Measurements from ENCODE around the gene ANO4.

ANO4 gene

GRCh38 chr12:100970894-100971293 is 176.3 kb downstream of the ANO4 start:
- Histone ChIP-seq H3K79me2 (ENCODE audit: insufficient read depth, low read length) (no peaks in the 10 kb centered on the region), H3K27me3 (ENCODE audit: insufficient read depth, low read length, poor library complexity, severe bottlenecking) (no peaks in the 10 kb centered on the region), H3K9me2 (replicated peaks; ENCODE audit: low read depth, low read length) (no peaks in the 10 kb centered on the region), H3K9me3 (ENCODE audit: insufficient read depth, low read depth, low read length) (no peaks in the 10 kb centered on the region), H2AFZ (ENCODE audit: low read length) (no peak overlapping the region), H3F3A (ENCODE audit: low read depth) (no peaks in the 10 kb centered on the region), H3K36me3 (ENCODE audit: insufficient read depth, low read length) (no peaks in the 10 kb centered on the region), H3K4me1 (ENCODE audit: insufficient read depth, low read length, poor library complexity, severe bottlenecking) (no peaks in the 10 kb centered on the region), H3K4me2 (ENCODE audit: low read depth, low read length, poor library complexity, severe bottlenecking) (no peak overlapping the region), H3K4me3 (ENCODE audit: low read length, poor library complexity, severe bottlenecking) (no peak overlapping the region), H3K9ac (ENCODE audit: low read depth, low read length, poor library complexity, severe bottlenecking) (no peak overlapping the region), H4K20me1 (ENCODE audit: insufficient read depth, low read length, poor library complexity, severe bottlenecking) (no peaks in the 10 kb centered on the region)
- TF ChIP-seq CTCF (conservative IDR thresholded peaks at IDR 0.05; ENCODE audit: low read length) (no peak), EZH2phosphoT487 (IDR thresholded peaks at IDR 0.05; ENCODE audit: borderline replicate concordance) (no peak)

- no peak overlapping the region for H2AFZ ChIP-seq (ENCODE audit: low read length)
- H4K20me1 ChIP-seq (ENCODE audit: insufficient read depth, low read length, poor library complexity, severe bottlenecking), result no peaks in the 10 kb centered on the region
- H3K9me2 ChIP-seq (replicated peaks; ENCODE audit: low read depth, low read length), result no peaks in the 10 kb centered on the region
- H3F3A ChIP-seq (ENCODE audit: low read depth), result no peaks in the 10 kb centered on the region
- no peaks in the 10 kb centered on the region for H3K27me3 ChIP-seq (ENCODE audit: insufficient read depth, low read length, poor library complexity, severe bottlenecking)
- no peak overlapping the region for H3K4me2 ChIP-seq (ENCODE audit: low read depth, low read length, poor library complexity, severe bottlenecking)
- H3K9ac ChIP-seq (ENCODE audit: low read depth, low read length, poor library complexity, severe bottlenecking), result no peak overlapping the region
- H3K4me3 ChIP-seq (ENCODE audit: low read length, poor library complexity, severe bottlenecking), result no peak overlapping the region
- H3K4me1 ChIP-seq (ENCODE audit: insufficient read depth, low read length, poor library complexity, severe bottlenecking), result no peaks in the 10 kb centered on the region
- H3K36me3 ChIP-seq (ENCODE audit: insufficient read depth, low read length), result no peaks in the 10 kb centered on the region
- H3K9me3 ChIP-seq (ENCODE audit: insufficient read depth, low read depth, low read length), result no peaks in the 10 kb centered on the region
- TF ChIP-seq CTCF (conservative IDR thresholded peaks at IDR 0.05; ENCODE audit: low read length) (no peak), EZH2phosphoT487 (IDR thresholded peaks at IDR 0.05; ENCODE audit: borderline replicate concordance) (no peak)
- H3K79me2 ChIP-seq (ENCODE audit: insufficient read depth, low read length), result no peaks in the 10 kb centered on the region
Observed at GRCh38 chr12:100972121-100972520, 177.5 kb downstream of the ANO4 start.

DNA sequence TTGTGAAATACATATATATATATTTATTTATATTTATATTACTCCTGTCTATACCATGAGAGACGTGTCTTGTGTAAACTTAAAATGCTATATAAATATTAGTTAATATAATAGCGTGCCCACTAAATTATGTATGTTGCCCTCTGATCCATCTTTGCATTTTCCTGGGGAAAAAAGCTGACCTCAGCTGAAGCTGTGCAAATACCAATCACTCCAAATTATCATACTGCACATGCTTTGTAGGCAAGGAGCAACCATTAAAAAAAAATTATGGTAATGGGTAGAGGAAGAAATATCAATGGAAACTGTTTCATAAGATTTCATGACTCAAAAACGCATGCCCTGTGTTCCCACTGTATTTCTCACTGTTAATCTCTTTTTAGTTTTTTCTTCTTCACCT is 179.8 kb downstream of the ANO4 start:
- Histone ChIP-seq H4K20me1 (ENCODE audit: insufficient read depth, low read length, poor library complexity, severe bottlenecking) (no peaks in the 10 kb centered on the region), H3K4me3 (ENCODE audit: low read length, poor library complexity, severe bottlenecking) (no peak overlapping the region), H3K9me2 (replicated peaks; ENCODE audit: low read depth, low read length) (no peaks in the 10 kb centered on the region), H3K9ac (ENCODE audit: low read depth, low read length, poor library complexity, severe bottlenecking) (no peak overlapping the region), H3K36me3 (ENCODE audit: insufficient read depth, low read length) (no peaks in the 10 kb centered on the region), H3K79me2 (ENCODE audit: insufficient read depth, low read length) (no peaks in the 10 kb centered on the region), H3K4me2 (ENCODE audit: low read depth, low read length, poor library complexity, severe bottlenecking) (no peak overlapping the region), H3F3A (ENCODE audit: low read depth) (no peaks in the 10 kb centered on the region), H3K9me3 (ENCODE audit: insufficient read depth, low read depth, low read length) (no peaks in the 10 kb centered on the region), H2AFZ (ENCODE audit: low read length) (no peak overlapping the region), H3K27me3 (ENCODE audit: insufficient read depth, low read length, poor library complexity, severe bottlenecking) (no peaks in the 10 kb centered on the region), H3K4me1 (ENCODE audit: insufficient read depth, low read length, poor library complexity, severe bottlenecking) (no peaks in the 10 kb centered on the region)
- no peak for TF ChIP-seq EZH2phosphoT487 (IDR thresholded peaks at IDR 0.05; ENCODE audit: borderline replicate concordance)
- no peak for TF ChIP-seq CTCF (conservative IDR thresholded peaks at IDR 0.05; ENCODE audit: low read length)
